Stomach (tissue), 9 donors: ENCODE measurements around the gene CD101. TPM values are rescaled to one million over a fixed set of nuclear protein-coding genes. Genes with fewer than 3 reads are reported as not detected.

ENCODE experiments used
- DNase-seq, 2 donors: peaks; one replicate each; pipeline versions ENCODE4 v3.0.0 to v3.0.0-alpha.2; 2013 to 2019
- H3K27ac ChIP-seq, 5 donors: fragments of 200-600 bp in 4 of 5; sonication (generic) in 4 of 5; one replicate each; pipeline ENCODE4 v1.5.1; 2013 to 2019; ENCODE audit warnings: mild to moderate bottlenecking in 1 of 5, moderate library complexity in 1 of 5
- H3K27me3 ChIP-seq, 3 donors: fragments of 200-600 bp; sonication (generic); one replicate each; pipeline ENCODE4 v1.5.1; 2017 to 2019; ENCODE audit warnings: mixed run types in 1 of 3
- H3K36me3 ChIP-seq, 4 donors: fragments of 200-600 bp; sonication (generic); 1 replicate in 3 of 4; 2 replicates in 1 of 4; pipeline ENCODE4 v1.5.1; 2016 to 2019
- H3K4me1 ChIP-seq, 4 donors: fragments of 200-600 bp; sonication (generic); one replicate each; pipeline ENCODE4 v1.5.1; 2016 to 2019
- H3K4me3 ChIP-seq, 4 donors: fragments of 200-600 bp; sonication (generic) in 3 of 4; one replicate each; pipeline ENCODE4 v1.5.1; 2016 to 2019; ENCODE audit warnings: mild to moderate bottlenecking in 1 of 4
- H3K9me3 ChIP-seq, 4 donors: fragments of 200-600 bp; sonication (generic); one replicate each; pipeline ENCODE4 v1.5.1; 2016 to 2019
- CTCF ChIP-seq, 7 experiments: fragments of 450-650 bp in 4 of 7; fragments of 200-600 bp in 3 of 7; sonication (generic) in 3 of 7; IDR thresholded peaks; one replicate each; pipeline ENCODE4 v1.5.1; 2016 to 2019; ENCODE audit warnings: antibody characterized with exemption in 7 of 7, control low read depth in 2 of 7, mild to moderate bottlenecking in 1 of 7
- EP300 ChIP-seq: sonication (generic); formaldehyde crosslinking; IDR thresholded peaks from one replicate; pipeline ENCODE4 v1.6.1; 2017; ENCODE audit warnings: antibody characterized with exemption
- POLR2A ChIP-seq, 4 donors: fragments of 450-650 bp; IDR thresholded peaks; one replicate each; pipeline ENCODE4 v1.6.1; 2016; ENCODE audit warnings: antibody characterized with exemption in 4 of 4, control low read depth in 2 of 4, mild to moderate bottlenecking in 1 of 4, moderate library complexity in 1 of 4
- POLR2AphosphoS5 ChIP-seq, 3 donors: sonication (generic); formaldehyde crosslinking; IDR thresholded peaks; one replicate each; pipeline ENCODE4 v1.6.1; 2016; ENCODE audit warnings: antibody characterized with exemption in 3 of 3
- WGBS, 5 donors: extraction: QIAGEN DNeasy Blood & Tissue Kit in 3 of 5; methylation state at CpG; one replicate each; pipeline versions ENCODE4 v1.1.5 to v1.1.7; 2013 to 2018; 5-methylcytosine and 5-hydroxymethylcytosine counted together
- intact Hi-C: fragments of 100-400 bp; cut with DNase I; formaldehyde crosslinking; loops from one replicate; pipeline ENCODE4 v1.15.1; 2023; ENCODE audit warnings: low total_unique reads
- polyA plus RNA-seq, 3 donors: library from polyadenylated mRNA; stranded (reverse); fragments of 200-250 nt; gene quantifications; one replicate each; pipeline ENCODE4 v1.2.3, GENCODE V29; 2013
- total RNA-seq, 5 donors: library from RNA; depleted of rRNA; stranded (reverse); fragments of >200 nt; gene quantifications; one replicate each; pipeline versions ENCODE4 v1.1.0 to v1.2.3, GENCODE V29; 2014 to 2016
- donor health status: healthy with polysubstance abuse.
- donor health status: Bipolar disorder and iron deficiency.
- donor health status: healthy.

Gene CD101
- total and polyA plus RNA-seq, 8 donors = 0.45 to 8.8 (median 1.8) TPM; not detected in 2

GRCh38 chr1:117017062-117017461 lies 15.5 kb downstream of the CD101 start:
- Histone ChIP-seq H3K27me3 (no peaks in the 10 kb centered on the region), H3K4me3 (no peak overlapping the region), H3K36me3 (no peaks in the 10 kb centered on the region), H3K9me3 (no peaks in the 10 kb centered on the region), H3K27ac (no peak overlapping the region), H3K4me1 (no peaks in the 10 kb centered on the region)
- DNase-seq = no peak
- TF ChIP-seq POLR2A (IDR thresholded peaks at IDR 0.05) (no peak), EP300 (no peak), POLR2AphosphoS5 (IDR thresholded peaks at IDR 0.05) (no peak), CTCF (IDR thresholded peaks at IDR 0.05) (no peak)
- intact Hi-C loops = no loop called here
- 69 to 91% (median 89%) methylated on average over 4 of the region's 4 CpGs for WGBS, 5 donors

- intact Hi-C loops = no loop called here
- no peaks in the 10 kb centered on the region for H3K27me3 ChIP-seq
- H3K36me3 ChIP-seq = no peaks in the 10 kb centered on the region
- H3K4me3 ChIP-seq = no peak overlapping the region
- H3K27ac ChIP-seq = no peak overlapping the region
- no peak for DNase-seq
- TF ChIP-seq POLR2AphosphoS5 (IDR thresholded peaks at IDR 0.05) = no peak
- no peak for TF ChIP-seq CTCF (IDR thresholded peaks at IDR 0.05)
- TF ChIP-seq EP300 = no peak
- no peak for TF ChIP-seq POLR2A (IDR thresholded peaks at IDR 0.05)
- no peaks in the 10 kb centered on the region for H3K9me3 ChIP-seq
- no peaks in the 10 kb centered on the region for H3K4me1 ChIP-seq
- WGBS, 5 donors = 38 to 51% (median 48%) methylated on average over 3 of the region's 3 CpGs
Measured at GRCh38 chr1:117017648-117018047, 16.1 kb downstream of the CD101 start.

GRCh38 chr1:117020526-117021156 lies 19.1 kb downstream of the CD101 start:
- intact Hi-C loops = no loop called here
- Histone ChIP-seq H3K4me3 (no peak overlapping the region), H3K36me3 (peaks cover 0 to 2% (median 0%) of the 10 kb centered on the region in 4 donors), H3K9me3 (no peaks in the 10 kb centered on the region), H3K27ac (no peak overlapping the region), H3K4me1 (no peaks in the 10 kb centered on the region), H3K27me3 (no peaks in the 10 kb centered on the region)
- WGBS, 5 donors = 15 to 32% (median 25%) methylated on average over 1 of the region's 1 CpG
- DNase-seq = no peak
- no peak for TF ChIP-seq CTCF (IDR thresholded peaks at IDR 0.05)
- no peak for TF ChIP-seq EP300
- TF ChIP-seq POLR2A (IDR thresholded peaks at IDR 0.05) = no peak
- no peak for TF ChIP-seq POLR2AphosphoS5 (IDR thresholded peaks at IDR 0.05)

- intact Hi-C loops = no loop called here
- Histone ChIP-seq H3K27ac (no peak overlapping the region), H3K36me3 (peaks cover 0 to 8% (median 0%) of the 10 kb centered on the region in 4 donors), H3K9me3 (no peaks in the 10 kb centered on the region), H3K4me3 (no peak overlapping the region), H3K4me1 (no peaks in the 10 kb centered on the region), H3K27me3 (no peaks in the 10 kb centered on the region)
- DNase-seq = no peak
- WGBS, 5 donors = 62 to 94% (median 81%) methylated on average over 3 of the region's 3 CpGs
- TF ChIP-seq EP300 (no peak), CTCF (IDR thresholded peaks at IDR 0.05) (no peak), POLR2AphosphoS5 (IDR thresholded peaks at IDR 0.05) (no peak), POLR2A (IDR thresholded peaks at IDR 0.05) (no peak)
Measured at GRCh38 chr1:117022114-117022513, 20.6 kb downstream of the CD101 start.
